GM21381 (cell line): ENCODE data around the gene KANSL1L.
"Not testable (repeated sequence)": the region's sequence is repeated elsewhere in the genome, so short reads cannot be mapped to it uniquely, and the experiment has no call there.

ENCODE experiments used
- ATAC-seq: cut with Tn5 transposase; IDR thresholded peaks from one replicate; pipeline ENCODE4 v1.9.1; 2021; ENCODE audit warnings: mild to moderate bottlenecking, moderate library complexity; ENCODE audit not compliant: unreplicated experiment

Gene KANSL1L

DNA sequence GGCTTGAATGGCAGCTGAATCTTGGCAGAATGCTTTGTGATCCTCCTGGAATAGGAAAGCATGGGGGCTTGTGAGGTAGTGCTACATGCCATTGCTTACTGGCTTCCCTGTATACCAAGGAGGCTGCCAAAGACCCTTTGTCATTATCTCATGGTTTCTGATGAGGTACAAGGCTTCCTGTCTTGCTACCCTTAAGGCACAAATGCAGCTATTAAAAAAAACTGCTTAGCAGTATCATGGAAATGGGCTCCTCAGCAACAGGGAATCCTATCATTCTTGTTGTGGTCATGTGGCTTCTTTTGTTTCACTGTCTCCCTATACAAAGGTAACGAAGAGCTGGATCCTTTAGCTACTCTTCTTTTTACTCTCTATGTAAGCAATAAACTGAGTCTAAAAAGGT, 6.6 kb upstream of the KANSL1L start:
- ATAC-seq = no peak

DNA sequence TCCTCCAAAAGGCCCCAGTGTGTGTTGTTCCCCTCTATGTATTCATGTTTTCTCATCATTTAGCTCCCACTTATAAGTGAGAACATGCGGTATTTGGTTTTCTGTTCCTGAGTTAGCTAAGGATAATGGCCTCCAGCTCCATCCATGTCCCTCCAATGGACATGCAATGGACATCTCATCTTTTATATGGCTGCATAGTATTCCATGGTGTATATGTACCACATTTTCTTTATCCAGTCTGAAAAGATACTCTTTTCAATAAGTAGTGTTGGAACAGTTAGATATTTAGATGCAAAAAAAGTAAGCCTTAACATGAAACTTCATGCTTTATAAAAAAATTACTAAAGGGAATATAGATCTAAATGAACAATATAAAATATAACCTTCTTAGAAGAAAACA, 5.9 kb upstream of the KANSL1L start:
- not testable (repeated sequence) for ATAC-seq

DNA sequence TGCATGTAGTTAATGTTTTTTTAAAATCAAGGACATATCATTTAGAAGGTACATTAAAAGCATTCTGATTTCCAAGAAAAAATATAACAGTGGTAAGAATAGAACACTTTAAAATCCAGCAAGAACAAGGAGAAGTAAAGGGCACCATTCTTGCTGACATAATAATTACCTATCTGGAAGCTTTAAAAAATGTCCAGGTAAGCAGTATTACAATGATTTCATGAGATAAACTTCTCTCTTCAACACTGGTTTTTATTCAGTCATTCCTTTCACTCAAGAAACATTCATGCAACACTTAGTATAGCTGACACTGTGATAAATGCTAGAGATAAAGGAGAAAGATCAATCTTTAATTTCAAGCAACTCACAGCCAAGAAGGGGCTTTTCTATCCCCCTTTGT, 2.9 kb upstream of the KANSL1L start:
- no peak for ATAC-seq

DNA sequence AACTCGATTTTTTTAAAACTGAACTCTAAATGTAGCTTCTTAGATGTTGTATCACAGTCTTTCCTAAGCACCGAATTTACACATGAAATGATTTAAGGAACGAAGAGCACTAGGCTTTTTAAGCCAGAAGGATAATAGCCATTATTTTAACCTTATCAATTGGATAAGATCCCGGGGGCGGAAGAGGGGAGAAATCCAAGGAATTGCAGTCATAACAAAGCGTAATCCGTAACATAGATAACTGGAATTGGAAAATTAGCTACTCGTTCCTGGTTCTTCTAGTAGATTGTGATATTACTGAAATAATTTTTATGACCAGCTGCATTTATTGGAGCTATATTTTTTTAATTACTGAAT, 988 bp upstream of the KANSL1L start:
- ATAC-seq = no peak

DNA sequence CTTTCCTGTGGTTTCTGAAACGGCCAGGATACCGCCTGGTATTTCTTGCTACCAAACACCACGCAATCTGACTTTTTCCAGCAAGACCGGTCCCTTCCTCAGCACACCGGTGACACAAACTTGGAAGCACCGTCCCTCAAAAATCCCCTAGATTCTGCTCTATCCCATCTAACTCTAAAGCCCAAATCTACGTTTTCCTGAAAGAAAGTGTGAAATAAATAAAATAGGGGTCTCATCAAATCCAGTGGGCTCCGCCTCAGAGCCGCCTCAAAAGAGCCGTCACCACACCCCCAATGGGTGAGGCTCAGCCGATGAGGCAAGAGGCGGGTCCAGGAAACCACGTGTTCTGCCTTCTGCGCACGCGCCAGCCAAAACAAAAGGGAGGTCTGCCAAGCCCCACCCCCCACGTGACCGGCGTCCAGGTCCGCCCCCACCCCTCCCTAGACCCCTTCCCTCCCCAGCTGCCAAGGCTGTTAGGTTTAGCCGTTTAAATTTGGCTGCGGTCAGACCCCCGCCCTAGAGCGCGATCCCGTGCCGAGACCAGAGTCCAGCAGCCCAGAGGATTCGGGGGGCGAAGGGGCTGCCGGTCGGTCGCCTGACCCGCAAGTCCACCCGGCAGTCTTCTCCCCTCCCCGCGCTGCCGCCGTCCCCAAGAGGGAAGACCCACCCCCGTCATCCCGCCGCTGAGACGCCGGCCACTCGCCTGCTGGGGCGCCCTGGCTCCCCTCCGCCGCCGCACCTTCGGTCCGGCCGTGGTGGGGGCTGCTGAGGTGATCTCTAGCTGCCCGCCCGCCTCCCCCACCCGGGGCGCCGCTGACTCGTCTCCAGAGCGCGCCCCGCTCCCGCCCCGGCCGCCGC, 534 bp downstream of the KANSL1L start:
- peak; percentile 64 for ATAC-seq

DNA sequence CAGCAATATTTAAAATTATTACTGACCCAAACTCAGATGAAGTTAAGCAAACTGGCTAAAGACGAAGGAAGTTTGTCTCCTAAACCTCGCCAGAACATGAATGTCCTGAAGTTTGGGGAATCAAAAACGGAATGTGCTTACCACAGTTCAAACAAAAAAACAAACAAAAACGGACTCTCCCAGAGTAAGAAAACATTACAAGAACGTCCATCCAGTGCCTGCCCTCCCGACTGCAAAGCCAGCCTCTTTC, 1.1 kb downstream of the KANSL1L start:
- ATAC-seq = no peak

DNA sequence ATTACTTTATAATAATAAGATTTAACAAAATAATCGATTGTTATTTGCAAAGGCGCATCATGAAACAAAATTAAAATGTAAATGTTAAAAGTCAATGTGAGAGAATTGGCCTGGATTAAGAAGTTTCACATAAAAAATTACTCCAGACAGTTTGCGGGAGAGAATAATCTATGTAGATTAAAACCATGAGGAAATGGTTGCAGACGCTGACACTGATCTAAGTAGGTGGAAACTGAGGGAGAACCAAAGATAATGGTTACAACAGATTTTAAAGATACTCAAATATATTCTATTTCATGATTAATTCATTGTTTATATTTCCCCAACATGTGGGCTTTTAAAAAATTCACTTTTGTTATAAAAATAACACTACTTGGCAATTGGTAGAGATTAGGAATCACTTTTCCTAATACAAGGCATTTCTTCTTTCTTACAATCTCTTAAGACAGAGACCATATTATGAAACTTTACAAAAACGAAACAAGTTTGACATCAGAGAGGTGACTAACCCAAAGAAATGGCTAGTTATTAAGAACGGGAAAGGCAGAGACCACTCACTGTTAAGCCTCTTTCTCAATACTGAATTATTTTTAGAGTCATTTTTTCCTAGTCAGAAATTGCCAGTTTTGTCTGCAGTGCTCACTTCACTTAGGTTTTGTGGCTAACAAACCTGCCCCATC, 1.6 kb downstream of the KANSL1L start:
- peak; percentile 26 for ATAC-seq

DNA sequence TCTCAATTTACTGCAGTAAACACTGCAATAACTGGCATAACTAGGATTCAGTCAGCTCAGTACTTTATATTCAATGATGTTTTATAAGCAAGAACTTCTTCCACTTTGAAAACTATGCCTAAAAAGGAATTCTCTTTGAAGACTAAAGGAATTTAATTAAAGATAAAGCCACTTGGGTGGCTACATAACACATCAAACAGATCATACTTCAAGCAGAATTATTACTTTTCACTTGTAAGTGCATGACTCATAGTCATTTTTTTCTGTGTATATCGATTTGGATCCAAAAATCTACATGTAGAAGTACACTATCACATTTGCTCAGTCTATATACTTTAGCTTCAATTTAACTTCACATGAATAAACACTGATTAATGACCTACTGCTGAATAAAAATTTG, 4.0 kb downstream of the KANSL1L start:
- no peak for ATAC-seq

DNA sequence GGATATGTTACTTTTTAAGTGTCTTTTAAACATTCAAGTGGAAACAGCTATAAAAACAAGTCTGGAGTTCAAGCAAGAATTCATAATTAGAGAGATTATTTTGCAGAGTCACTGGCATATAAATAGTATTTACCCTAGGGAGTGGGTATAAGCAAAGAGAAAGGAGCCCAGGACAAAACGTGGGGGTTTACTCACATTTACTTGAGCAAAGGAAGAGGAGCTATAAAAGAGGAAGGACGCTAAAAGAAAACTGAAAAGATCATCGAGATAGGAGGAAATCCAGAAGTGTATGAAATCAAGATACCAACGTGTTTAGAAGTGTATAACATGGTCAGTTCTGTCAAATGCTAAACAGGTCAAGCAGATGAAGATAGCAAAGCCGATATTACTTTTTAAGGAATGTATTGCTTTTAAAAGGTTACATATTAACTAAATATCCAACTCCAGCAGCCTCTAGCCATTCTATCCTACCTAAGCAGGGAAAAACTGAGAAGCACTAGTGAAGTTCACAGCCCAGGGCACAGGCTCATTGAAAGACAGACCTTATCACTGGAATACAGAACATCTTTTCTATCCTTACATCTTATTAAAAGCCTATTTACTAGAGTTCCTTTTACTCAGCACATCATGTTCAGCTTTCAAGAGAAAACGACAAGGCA, 8.6 kb downstream of the KANSL1L start:
- no peak for ATAC-seq

DNA sequence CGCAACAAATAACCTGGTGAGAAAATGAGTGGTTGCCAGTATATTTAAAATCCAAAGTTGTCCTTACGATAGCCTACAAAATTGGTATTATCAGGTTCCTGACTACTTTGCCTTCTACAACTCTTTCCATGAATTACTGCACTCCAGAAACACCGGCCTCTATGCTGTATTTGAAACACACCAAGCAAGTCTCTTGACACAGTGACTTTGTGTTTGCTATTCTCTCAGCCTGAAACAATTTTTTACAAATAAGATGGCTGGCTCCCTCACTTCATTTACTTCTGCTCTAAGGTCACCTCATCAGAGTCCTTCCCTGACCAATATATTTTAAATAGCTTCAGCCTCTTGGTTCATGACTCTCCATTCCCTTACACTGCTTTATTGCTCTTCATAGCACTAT, 12.2 kb downstream of the KANSL1L start:
- ATAC-seq = no peak

DNA sequence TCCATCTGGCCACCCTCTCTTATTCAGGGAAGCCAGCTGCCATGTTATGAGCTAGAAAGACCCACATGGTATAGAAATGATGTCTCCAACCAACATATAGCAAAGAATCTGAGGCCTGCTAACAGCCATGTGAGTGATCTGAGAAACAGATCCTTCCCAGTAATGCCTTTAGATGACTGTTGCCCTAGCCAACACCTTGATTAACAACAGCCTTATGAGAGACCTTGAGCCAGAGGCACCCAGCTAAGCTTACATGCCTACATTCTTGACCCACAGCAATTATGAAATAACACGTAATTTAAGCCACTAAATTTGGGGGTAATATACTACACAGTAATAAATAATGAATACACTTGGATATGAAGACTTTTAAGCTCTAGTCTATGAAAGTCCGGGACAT, 13.0 kb downstream of the KANSL1L start:
- no peak for ATAC-seq

DNA sequence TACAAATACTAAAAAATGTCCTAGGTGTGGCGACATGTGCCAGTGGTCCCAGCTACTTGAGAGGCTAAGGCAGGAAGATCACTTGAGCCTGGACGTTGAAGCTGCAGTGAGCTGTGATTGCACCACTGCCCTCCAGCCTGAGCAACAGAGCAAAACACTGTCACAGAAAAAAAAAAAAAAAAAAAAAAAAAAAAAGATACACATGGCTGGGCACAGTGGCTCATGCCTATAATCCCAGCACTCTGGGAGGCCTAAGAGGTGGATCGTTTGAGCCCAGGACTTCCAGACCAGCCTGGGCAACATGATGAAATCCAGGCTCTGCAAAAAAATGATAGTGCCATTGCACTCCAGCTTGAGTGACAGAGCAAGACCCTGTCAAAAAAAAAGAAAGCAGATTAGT, 13.7 kb downstream of the KANSL1L start:
- ATAC-seq = no peak

DNA sequence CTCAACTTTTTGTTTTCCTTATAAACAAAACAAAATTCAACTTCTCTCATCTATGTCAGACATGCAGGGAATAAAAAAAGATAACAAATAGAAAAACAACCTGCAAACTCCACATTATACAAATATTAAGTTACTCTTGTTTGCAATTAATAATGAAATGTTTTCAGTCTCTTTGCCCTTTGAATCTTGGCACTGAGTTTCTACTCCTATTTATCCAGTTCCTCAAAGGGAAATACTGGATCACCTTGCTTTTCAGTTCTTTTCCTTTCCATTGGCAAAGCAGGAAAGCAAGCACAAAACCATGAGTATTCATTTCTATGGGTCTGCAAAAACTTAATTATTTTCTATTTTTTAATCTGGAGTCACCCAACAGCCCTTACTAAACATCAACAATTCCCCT, 23.6 kb downstream of the KANSL1L start:
- no peak for ATAC-seq

DNA sequence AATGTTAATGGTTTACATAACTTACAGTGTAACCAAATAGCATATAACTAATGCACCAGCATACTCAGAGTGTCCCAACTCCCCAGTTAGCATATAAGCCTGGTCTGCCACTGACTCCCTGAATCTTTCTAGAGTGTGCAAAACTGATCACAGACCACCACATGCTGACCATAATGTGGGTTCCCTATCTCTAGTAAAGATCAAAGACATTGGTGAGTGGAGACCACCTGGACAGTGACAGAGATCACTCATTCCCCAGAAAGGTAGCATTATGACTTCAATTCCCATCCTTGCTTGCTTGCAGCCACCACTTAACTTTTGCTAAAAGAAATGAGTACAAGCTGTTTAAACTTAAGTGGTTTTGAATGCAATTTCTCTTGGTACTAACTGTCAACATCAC, 39.0 kb downstream of the KANSL1L start:
- ATAC-seq = no peak

DNA sequence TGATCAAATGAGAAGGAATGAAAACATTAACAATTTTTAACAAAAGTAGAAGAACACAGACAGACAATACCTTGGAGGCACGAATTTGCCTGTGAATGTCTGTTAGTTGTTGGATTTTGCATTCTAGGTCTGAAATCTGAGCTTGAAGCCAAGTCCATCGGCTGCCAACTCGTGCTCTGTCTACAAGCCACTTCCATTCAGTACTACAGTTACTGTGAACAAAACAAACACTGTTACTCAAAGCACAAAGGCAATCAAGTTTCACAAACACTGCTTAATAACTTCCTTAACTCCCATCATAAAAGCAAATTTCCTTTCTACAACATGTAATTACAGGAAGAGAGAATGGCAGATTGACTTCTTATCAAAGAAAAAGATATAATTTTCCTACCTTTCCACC, 42.2 kb downstream of the KANSL1L start:
- no peak for ATAC-seq

DNA sequence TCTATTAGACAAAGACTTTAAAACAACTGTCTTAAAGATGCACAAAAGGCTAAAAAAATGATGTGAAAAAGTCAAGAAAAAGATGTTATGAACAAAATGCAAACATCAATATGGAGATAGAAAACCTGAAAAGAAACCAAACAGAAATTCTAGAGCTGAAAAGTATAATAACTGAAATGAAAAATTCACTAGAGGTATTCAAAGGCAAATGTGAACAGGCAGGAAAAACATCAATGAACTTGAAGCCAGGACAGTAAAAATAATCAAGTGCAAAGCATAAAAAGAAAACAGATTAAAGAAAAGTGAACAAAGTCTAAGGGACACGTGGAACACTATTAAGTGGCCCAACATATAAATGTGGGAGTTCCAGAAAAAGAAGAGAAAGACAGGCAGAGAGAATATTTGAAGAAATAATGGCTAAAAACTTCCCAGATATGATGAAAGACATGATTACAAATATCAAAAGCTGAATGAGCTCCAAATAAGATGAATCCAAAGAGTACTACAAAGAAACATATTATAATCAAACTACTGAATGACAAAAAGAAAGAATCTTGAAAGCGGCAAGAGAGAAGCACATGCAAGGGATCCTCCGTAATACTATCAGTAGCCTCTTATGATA, 57.5 kb downstream of the KANSL1L start:
- ATAC-seq = no peak

DNA sequence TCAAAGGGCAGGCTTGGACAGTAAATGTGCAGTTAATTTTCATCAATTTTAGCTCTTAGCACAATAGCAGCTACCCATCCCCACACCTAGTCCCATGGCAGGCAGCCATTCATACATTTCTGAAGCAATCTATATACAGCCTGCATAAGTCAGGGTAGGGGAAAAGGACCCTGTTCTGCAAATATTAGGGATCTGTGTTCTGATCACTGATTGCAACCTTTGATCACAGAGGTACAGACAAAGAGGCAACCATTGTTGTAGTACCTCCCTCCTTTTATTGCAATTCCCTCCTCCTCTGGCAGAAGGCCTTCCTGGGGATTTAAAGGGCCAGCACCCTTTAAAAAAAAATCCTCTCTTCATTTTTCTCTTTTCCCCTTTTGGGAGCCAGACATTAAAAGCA, 58.3 kb downstream of the KANSL1L start:
- ATAC-seq = no peak

DNA sequence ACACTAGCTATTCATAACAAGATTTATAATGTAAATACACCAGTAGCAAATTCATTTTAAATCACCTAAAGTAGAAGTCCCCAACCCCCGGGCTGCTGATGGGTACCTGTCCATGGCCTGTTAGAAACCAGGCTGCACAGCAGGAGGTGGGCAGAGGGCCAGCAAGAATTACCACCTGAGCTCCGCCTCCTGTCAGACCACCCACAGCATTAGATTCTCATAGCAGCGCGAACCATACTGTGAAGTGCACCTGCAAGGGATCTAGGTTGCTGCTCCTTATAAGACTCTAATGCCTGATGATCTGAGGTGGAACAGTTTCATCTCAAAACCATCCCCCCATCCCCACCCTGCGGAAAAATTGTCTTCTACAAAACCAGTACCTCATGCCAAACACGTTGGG, 71.3 kb downstream of the KANSL1L start:
- ATAC-seq = no peak

DNA sequence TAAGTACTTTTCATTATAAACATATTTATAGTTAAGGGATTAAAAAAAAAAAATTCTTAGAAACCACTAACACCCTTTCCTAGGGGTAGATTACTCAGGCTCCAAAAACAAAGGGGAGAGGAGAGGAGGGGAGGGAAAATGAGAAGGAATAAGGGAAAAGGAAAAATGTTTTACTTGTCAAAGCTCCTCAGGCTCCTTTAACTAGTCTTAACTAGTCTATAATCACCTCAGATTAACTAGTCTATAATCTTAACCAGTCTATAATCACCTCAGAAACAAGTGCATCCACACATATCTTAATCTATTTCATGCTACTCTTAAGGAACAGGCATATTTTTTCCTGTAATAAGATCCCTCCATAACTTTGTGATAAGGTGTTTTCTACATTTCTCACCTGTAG, 76.4 kb downstream of the KANSL1L start:
- ATAC-seq = no peak

DNA sequence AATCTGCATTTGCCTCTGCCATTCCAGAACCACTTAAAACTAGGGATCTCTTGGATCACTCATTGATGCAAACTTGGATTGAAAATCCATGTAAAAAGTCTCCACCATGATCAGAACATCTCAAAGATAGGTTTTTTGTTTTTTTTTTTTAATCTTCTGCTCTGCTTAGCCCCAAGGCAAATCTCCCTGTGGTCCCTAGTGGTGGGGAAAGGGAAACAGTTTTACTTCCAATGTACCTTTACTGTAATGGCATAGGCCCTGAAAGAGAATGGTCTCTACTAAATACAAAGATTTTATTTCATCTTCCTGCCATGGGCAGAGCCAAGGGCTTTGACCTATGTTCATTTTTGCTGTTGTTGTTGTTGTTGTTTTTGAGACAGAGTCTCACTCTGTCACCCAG, 78.4 kb downstream of the KANSL1L start:
- no peak for ATAC-seq

DNA sequence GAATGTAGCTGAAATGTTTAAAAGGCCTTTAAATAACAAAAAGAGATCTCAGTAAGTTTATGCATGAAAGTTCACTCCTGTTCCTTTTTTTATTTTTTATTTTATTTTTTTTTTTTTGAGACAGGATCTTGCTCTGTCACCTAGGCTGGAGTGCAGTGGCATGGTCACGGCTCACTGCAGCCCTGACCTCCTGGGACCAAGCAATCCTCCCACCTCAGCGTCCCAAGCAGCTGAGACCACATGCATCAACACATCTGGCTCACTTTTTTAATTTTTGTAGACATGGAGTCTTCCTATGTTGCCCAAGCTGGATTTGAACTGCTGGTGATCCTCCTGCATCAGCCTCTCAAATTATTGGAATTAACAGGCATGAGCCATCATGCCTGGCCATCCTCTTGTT, 84.3 kb downstream of the KANSL1L start:
- no peak for ATAC-seq

DNA sequence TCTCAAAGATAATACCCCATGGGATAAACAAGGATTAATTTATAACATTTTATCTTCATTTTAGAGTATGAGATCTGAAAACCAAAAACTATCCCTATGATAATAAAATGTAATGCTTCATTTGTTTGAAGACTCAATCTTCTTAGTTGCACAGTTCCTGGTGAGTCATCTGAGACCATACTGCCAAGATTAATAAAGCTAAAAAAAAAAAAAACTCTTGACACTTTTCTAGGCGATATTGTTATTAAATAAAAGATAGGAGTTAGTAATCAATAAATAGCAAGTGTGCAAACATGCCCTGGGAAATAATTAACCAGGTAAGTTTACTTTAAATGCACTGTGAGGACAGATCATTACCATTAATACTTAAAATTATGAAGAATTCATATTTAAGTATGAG, 84.9 kb downstream of the KANSL1L start:
- no peak for ATAC-seq
